GF-D8 (cell line): ENCODE data around the gene NF1.
"Not testable (repeated sequence)": the region's sequence is repeated elsewhere in the genome, so short reads cannot be mapped to it uniquely, and the experiment has no call there.

Source experiments
- DNase-seq: peaks from one replicate; lab custom pipeline; 2025; lab: John Stamatoyannopoulos, UW

The NF1 gene

DNA sequence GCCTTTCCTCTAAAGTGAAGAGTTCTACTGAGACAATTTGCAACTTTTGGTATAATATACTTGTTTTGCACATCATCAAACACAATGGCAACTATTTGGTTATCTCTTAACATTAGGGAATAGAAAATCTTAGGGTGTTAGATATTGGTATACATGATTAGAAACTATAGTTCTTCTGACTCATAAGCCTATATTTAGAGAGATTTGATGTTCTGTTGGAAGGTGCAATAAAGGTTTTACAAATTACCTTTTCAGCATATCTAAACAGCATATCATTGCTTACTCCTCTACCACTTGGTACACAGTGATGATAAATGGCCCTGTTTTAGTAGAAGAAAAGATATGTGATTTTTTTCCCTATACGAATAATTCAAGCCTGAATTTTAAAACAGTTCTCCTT, 212.9 kb downstream of the NF1 start:
- DNase-seq: no peak

- peak; percentile 25 for DNase-seq
Observed at GRCh38 chr17:31308372-31309334, 213.9 kb downstream of the NF1 start.

DNA sequence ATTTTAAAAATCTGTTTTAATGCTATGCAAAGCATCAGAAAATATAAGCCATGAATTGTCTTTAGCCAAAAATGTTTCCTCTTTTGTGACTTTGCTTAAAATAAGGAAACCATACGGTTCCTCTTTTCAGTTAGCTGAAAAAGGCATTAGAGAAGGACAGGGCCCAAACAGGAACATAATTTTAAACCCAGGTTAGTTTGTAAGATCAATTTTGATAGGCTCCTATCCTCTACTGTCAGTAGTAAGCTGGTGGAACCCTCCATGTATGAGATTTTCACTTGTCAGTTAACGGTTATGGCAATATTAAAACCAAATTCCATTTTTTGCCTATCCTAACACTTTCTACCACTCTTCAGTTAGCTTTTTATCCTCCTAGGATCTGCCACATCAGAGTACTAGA, 214.8 kb downstream of the NF1 start:
- peak; percentile 70 for DNase-seq

DNA sequence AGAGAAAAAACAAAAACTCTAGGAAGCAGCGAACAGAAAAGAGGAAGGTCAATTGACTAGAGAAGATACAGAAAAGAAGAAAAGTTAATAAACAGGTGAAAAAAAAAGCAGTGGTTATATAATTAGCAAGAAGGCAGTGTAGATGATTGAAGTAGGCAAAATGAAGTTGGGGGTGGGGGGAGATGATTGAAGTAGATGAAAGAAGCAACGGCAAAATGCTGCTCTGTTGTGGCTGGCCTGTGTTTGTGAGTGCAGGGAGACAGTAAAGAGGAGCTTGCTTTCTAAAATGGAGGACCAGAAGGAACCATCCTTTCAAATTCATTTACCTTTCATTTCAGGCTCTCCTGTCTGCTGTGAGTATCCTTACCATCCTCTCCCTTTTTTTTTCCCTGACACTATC, 215.5 kb downstream of the NF1 start:
- no peak for DNase-seq

GRCh38 chr17:31310886-31311285, 216.1 kb downstream of the NF1 start:
- peak; percentile 18 for DNase-seq

- DNase-seq: peak; percentile 2
Observed at GRCh38 chr17:31311526-31311925, 216.7 kb downstream of the NF1 start.

DNA sequence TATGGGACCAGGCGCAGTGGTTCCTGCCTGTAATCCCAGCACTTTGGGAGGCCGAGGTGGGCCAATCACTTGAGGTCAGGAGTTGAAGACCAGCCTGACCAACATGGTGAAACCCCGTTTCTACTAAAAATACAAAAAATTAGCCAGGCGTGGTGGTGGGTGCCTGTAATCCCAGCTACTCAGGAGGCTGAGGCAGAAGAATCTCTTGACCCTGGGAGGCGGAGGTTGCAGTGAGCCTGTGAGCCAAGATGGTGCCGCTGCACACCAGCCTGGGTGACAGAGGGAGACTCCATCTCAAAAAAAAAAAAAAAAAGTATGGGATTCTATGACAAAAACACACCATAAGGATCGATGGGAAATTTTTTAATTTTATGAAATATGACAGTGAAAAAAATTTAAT, 217.4 kb downstream of the NF1 start:
- not testable (repeated sequence) for DNase-seq

GRCh38 chr17:31313982-31314781, 219.4 kb downstream of the NF1 start, which contains the start of gene EVI2B:
EVI2B (minus strand) TSS chr17:31314054; CDS start chr17:31305609, 8,445 bp downstream.
- peak; percentile 91 for DNase-seq

- no peak for DNase-seq
Observed at GRCh38 chr17:31314782-31315100, 220.0 kb downstream of the NF1 start.

DNA sequence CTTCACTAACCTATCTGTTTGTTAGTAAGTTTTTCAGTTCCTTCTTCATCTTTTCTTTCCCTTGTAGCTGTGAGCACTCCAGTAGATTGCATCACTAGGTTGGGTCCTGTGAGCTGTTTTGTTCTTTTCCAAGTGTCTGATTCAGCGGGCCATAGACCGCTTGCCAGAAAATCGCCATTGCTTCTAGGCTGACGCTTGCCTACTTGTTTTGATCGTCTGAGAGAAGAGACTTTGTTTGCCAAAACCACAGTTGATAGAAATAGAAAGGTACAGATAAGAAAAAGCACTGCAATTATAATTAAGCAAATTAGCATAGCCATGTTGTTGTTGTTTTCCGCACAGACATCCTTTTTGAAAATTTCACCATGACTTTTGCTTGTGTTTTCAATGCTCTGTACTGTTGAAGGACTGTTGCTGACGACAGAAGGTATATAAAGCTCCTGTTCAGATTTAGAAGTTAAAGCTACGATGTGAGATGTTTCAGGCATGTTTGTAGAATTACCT, 223.6 kb downstream of the NF1 start:
- DNase-seq: peak; percentile 19

GRCh38 chr17:31318851-31319661, 224.3 kb downstream of the NF1 start:
- peak; percentile 0 for DNase-seq

GRCh38 chr17:31320241-31320640, 225.5 kb downstream of the NF1 start:
- DNase-seq: no peak

DNA sequence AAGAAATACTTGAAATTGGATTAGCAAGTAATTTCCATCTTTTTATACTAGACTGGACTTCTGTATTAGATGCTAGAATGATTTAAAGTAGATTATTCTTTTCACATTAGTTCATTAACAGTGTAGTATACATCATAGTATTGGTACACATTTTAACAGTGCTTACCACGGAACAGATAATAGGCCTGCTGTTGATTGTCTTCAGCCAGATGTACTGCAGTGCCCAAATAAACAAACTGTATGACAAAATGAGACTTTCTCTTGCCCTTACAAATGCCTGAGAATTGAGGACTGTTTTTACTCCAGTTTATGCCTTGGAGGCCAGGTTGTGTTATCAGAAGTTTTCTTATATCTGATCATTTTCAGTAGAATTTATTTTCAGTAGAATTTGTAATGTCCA, 226.0 kb downstream of the NF1 start:
- DNase-seq: no peak

- peak; percentile 78 for DNase-seq
Observed at GRCh38 chr17:31321481-31321880, 226.7 kb downstream of the NF1 start, which contains the start of gene EVI2A. EVI2A (minus strand) TSS chr17:31321622; CDS start chr17:31319013, 2,609 bp downstream.

DNA sequence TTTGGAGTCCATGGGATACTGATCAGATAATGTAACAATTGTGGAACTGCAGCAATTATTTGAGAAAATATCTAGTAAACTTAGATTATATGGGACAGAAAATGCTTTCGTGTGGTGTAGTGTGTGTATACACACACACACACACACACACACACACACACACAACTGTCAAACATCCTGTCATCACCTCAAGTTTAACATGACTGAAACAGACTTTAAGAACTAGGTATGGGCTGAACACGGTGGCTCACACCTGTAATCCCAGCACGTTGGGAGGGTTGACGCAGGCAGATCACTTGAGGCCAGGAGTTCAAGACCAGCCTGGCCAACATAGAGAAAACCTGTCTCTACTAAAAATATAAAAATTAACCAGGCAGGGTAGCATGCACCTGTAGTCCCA, 227.2 kb downstream of the NF1 start:
- DNase-seq: no peak

GRCh38 chr17:31323551-31323950, 228.8 kb downstream of the NF1 start:
- no peak for DNase-seq

DNA sequence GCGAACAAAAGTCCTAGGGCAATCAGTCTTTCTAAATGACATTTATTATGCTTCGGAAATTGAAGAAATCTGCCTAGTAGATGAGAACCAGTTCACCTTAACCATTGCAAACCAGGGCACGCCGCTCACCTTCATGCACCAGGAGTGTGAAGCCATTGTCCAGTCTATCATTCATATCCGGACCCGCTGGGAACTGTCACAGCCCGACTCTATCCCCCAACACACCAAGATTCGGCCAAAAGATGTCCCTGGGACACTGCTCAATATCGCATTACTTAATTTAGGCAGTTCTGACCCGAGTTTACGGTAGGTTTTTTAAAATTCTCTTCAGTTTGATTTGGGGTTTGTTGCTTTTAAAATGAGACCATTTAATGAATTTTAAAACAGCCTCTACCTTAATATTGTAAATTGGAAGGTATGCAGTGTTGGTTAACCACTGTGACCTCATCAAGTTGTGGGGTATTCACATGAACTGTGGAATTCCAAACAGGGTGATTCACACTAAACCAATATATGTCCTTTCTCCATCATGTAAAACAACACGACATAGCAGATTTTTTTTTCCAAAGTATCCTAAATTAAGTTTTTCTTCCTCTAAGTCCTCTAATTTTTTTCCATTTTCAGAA, 232.9 kb downstream of the NF1 start:
- DNase-seq: no peak

DNA sequence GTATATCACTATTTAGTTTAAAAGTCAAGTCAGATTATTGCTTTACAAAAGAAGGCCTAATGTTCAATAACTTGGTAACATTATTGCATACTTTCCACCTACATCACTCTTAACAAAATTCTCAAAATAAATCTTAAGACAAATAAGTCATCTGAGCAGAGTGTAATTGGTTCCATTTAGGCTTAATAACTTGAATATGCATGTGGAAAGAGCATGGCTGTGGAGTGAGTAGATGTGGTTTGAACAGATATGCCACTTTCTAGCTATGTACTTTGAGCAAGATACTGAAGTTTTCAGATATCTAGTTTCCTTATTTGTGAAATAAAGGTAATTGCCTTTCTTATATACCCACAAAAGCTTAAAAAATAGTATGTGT, 233.4 kb downstream of the NF1 start:
- DNase-seq: no peak

DNA sequence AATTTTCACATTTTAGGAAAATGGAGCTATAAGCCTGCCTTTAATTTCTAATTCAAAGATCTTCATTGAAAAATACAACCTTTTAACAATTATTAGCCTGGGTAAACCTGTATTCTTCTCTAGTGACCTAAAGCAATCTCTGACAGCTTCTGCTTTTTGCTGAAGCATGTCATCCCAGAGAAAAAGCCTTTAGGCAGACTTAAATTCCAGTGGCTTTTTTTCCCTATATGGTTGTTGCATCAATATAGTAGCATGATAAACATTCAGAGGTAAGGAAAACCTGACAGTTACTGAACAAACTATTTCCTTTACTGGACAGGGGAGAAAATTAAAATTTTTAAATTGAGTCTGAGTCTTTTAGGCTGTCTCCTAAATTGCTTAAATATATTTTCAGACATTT, 234.4 kb downstream of the NF1 start:
- DNase-seq: no peak

DNA sequence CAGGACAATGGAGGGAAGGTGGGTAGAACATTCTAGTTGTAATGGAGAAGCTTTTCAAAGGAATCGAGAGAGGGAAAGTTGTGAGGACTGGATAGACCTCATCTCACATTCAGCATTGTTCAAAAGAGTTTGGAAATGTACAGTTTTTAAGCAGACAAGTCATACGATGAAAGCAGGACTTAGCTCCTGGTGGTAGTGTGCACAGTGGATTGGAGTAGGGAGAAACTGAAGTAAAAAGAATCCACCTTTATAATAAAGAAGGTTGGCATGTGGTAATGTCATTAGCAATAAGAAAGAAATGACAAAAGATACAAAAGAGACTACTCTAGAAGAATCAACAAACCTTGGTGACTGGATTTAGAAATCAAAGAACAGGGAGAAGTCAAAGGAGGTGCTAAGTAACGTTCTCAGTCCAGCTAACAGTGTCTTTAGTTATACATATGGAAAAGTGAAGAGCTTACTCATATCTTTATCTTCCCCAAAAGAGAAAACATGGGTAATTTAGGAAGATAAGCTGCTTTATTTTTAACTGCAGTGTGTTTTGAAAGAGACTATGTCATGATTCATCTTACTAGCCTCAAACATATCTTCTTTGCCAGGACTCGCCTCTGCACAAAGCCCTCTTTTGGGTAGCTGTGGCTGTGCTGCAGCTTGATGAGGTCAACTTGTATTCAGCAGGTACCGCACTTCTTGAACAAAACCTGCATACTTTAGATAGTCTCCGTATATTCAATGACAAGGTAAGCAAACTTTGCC, 245.3 kb downstream of the NF1 start:
- no peak for DNase-seq
